NB4 (cell line): Measurements from ENCODE around the gene TMX2.

Experiments used
- CTCF ChIP-seq: IDR thresholded peaks from one replicate; pipeline ENCODE4 v1.5.1; 2012; ENCODE audit warnings: low read depth, low read length
- MYC ChIP-seq: IDR thresholded peaks from 2 replicates; pipeline ENCODE4 v1.6.1; 2011; ENCODE audit warnings: low read depth, low read length

- no peak for TF ChIP-seq CTCF
- no peak for TF ChIP-seq MYC
These were observed 60.7 kb downstream of the TMX2 start for GRCh38 chr11:57773026-57773598.
